Activated CD4-positive, alpha-beta T cell treated with anti-CD3 and anti-CD28 coated beads for 48 hours (primary cell): ENCODE measurements around the gene PDYN.
A peak's percentile ranks its signal among the peaks of the same experiment; 100 is the strongest.
"Not testable (repeated sequence)": the region's sequence is repeated elsewhere in the genome, so short reads cannot be mapped to it uniquely, and the experiment has no call there.

Experiments used
- DNase-seq: peaks from one replicate; pipeline ENCODE4 v3.0.0-alpha.2; 2020

Gene PDYN

DNA sequence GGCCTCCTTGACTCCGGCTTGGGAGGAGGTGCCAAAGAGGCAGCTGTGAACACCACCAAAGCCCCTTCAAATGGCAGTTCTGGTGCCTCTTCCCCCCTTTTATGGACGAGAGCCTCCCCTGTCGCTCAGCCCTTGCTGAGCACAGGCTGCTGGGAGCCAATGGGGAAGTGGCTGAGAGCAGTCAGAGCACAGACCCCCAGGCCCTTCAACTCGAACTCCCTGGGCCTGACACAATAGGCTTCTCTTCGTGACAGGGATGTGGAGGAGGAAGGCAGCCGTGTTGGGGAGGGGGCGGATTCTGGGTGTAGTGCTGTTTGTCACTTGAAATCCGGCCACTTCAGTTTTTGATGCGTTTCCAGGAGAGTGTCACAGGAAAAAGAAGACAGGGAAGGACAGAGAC, at the start of gene PDYN:
Gene PDYN, minus strand, starts transcription at position 73 of the 400 bp plus-strand sequence. CDS start 10,974 bp downstream, outside the sequence.
- no peak for DNase-seq

DNA sequence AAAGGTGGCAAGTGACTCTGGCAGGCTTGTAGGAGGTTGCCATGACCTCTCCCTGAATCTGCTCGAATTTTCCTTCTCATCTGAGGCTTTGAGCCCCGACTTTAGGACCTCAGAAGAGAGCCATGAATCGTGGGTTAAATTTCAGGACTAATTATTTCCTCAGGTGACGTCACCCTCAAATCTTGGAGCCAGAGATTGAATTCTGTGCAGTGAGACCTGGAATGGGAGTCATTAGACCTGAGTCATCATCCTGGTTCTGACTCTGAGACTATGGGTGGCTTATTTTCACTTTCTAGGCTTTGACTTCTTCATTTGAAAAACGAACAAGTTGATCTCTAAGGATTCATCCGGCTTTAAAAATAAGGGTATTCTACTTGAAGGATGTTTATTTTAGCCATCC, 48.5 kb upstream of the PDYN start:
- DNase-seq, result no peak

DNA sequence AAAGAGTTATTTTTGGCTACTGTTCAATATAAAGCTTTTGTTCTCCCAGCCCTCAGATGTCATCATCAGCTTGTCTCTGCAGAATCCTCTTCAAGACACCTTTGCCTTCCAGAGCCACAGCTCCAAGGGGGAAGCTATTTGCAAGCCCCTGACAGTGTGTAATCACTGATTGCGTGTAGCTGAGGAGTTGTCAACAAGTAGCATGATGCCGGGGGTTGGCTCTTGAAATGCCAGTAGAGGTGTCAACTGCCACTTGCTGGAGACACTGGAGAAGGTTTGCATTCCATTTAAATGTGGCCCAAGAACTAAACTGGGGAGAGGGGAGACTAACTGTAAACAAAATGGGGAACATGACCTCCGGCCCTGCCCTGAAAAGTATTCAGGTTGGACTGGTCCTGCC, 44.3 kb upstream of the PDYN start:
- no peak for DNase-seq

DNA sequence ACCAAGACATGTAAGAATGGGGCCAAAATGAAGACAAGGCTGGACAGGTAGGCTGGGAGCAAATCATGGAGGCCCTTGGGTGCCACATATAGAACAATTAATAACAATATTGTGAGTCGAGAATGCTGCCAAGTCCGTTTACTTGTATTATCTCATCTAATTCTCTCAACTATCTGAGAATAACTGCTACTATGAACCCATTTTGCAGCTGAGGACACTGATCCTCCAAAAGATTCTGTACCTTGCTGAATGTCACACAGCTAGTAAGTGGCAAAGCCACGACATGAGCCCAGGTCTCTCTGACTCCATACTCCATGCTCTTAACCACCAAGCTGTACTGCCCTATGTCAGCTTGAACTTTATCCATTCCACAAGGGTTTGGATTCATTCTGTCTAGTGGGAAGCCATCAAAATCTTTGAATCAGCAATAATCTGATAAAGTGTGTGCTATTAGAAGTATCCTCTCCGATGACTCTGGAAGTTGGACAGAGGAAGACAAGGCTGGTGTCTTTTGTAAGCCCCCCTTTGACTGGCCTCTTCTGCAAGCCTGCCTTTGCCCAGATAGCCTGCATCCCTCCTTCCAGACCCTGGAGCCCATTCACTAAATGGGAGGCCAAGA, 43.5 kb upstream of the PDYN start:
- no peak for DNase-seq

DNA sequence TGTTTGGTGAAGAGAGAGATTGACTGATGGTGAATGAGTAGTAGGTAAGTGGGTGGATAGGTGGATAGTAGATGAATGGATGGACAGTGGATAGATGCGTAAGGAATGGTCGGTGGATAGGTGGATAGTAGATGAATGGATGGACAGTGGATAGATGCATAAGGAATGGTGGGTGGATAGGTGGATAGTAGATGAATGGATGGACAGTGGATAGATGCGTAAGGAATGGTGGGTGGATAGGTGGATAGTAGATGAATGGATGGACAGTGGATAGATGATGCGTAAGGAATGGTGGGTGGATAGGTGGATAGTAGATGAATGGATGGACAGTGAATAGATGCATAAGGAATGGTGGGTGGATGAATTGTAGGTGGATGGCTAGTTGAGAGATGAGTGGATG, 42.5 kb upstream of the PDYN start:
- DNase-seq, result not testable (repeated sequence)

DNA sequence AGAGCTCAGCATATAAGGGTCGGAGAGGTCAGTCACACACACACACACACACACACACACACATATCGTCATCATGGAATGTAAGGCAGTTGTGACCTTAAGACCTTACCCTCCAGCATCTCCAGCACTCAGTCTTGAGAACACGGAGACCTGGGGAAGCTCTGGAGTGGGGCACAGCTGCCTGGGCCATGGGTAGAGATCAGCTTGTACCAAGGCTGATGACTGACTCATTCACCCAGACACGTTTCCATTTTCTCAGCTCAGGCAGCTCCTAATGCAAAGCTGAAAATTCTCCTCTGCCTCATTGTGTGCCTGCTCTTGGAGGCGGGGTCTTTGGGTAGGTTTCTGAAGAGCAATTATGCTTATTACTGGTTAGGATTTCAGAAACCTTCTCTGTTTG, 38.3 kb upstream of the PDYN start:
- DNase-seq, result no peak

DNA sequence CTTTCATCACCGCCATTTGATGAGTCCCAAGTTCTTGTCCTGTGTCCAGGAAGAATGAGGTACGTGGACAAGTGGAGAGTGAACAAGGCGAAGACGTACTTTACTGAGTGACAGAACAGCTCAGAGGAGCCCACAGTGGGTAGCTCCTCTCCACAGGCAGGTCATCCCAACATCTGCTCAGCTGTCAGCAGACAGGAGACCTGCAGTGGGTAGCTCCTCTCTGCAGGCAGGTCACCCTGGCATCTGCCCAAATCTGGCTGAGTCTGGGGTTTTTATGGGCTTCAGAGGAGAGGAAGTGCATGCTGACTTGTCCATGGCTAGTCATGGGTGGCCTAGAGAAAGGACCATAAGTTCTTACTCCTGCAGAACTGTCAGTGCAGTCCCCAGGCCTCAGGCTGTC, 32.7 kb upstream of the PDYN start:
- DNase-seq, result no peak

DNA sequence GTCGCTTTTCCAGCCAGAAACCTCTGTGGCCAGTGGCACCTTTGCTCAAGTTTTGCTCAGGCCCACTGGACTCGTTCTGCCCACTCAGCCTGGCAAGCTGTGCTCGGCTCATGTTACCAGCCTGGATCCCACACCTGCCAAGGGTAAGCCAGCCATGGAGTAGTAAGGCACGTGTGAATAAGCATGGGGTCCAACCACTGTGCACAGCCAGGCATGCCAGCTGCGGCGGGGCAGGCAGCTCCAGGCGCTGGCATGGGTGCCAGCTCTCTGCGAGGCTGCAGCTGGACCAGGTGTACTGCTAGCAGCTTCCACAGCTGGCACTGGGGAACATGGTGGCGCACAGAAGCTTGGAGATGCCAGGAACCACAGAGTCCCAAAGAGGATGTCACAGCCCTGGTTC, 32.1 kb upstream of the PDYN start:
- DNase-seq, result no peak

DNA sequence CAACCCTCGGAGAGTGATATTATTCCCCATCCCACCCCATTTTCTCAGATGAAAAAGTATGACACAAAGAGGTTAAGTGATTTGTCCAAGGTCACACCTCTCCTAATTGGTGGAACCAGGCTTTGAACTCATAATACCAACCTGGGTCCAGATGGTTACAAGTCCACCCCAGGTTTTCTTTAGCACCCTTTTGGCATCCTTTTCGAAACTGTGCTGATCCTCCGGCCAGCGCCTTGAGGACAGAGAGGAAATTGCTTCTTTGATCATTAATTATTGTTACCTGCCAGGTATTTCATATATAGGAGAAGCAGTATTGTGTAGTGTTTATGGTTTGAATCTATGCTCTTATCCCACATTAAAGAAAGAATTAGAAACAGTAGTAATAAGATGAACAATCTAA, 29.3 kb upstream of the PDYN start:
- no peak for DNase-seq

DNA sequence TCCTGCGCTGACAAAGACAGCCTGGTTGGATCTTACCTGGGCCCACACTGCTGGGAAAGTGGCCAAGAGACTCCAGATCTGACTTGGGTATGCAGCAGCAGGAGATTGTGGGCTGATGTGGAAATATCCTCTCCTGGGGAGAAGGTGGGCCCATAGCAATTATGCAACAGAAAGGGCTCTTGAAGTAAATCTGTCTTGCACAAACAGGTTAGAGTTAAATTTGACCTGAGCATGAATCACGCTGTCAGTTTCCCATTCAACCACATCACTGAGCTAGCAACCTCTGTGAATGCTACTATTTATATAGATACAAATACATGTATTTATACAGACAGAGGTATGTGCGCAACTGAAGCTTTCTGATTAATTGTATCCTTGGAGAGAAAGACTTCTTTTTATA, 28.3 kb upstream of the PDYN start:
- no peak for DNase-seq

DNA sequence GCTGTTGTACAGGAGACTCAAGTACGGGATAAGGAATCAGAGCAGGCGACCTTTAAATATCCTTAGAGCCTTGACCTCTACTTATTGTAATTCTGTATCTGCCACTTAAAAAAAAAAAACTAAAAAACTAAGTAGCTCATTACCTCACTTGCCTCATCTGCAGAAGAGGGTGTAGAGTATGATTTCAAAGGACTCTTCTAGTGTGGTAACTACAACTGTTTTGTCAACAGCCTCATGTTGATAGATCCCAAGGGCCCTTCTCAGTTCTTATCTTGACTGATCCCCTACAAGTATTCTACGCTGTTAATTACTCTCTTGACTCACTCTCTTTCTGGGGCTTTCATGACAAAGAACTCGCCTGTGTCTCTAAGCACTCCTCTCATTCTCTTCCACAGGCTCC, 16.7 kb upstream of the PDYN start:
- DNase-seq, result no peak

DNA sequence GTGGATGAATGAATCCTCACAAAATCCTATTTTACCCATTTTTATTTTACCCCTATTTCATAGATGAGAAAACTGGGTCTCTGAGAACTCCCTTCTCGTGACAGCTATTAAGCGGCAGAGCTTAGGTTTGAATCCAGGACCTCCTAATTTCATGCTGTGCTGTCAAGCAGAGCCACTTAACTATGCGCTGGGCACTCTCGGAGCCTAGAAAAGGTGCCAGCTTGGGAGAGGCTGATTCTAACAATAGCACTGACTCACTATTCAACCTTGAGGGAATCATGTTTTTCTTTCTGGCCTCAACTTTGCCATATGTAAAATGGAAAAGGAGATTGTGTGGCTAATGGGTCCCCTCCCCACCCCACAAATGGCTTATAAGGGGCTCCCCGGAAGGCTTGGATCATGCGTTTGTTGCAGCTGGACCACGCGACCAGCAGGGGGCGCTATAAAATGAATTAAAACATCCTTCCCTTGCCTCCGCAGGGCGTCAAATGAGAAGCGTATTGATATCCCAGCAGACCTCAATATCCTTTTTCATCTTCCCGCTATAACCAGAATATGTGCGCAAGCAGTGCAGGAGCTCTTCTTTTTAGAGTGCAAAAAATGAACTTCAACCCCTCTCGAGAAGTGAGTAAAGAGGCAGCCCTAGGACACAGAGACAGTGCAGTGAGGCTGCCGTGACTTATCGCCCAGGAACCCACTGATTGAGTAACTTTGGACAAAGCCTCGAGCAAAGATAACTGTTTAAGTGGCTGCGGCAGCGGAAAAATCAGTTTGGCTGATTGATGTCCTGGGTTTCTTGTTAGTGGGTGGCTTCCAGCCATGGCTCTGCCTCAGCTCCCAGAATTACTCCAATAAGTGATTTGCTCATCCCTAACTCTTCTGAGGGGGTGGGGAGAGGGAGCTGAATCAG, 12.8 kb upstream of the PDYN start:
- DNase-seq, result peak; percentile 53

DNA sequence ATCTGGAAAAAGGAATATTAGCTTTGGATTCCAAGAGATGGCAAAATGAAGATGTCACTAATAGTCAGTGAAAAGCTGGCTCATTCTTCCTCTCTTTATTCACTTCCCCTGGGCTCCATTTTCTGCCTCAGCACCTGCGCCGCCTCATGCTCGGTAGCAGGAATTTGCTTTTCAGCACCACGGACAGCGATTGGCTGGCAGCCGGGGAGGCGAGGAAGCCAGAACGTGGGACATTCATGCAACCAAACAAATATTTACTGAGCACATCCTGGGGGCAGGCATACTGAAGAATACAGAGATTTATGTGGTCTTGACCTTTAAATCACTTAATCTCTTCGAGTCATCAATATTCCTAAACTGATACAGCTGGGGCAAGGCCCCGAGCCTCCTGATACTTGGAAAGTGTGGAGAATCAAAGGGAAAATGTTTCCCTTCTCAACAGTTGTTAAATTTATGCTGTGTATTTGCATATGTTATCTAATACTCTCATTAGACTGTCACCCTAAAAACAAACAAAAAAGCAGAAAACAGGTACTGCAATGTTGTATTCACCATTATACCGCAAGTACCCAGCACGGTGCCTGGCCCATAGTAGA, 12.1 kb upstream of the PDYN start:
- peak; percentile 78 for DNase-seq

DNA sequence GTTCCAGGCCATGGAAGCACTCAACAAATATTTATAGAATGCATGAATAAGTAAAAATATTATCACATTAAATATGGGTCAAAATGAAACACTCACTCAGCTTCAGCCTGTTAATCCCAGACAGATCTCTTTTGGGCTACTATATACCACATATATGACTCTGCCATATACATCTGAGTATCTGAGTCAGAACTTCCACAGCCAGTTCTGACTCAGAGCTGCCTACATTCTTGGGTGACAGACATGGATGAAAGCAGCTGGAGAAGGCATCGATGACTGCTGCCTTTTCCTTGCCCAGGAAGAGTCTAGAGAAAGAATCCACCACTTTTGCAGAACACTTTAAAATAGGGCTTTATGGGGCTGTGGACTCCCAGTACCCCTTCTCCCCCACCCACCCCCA, 11.5 kb upstream of the PDYN start:
- DNase-seq, result peak; percentile 40

DNA sequence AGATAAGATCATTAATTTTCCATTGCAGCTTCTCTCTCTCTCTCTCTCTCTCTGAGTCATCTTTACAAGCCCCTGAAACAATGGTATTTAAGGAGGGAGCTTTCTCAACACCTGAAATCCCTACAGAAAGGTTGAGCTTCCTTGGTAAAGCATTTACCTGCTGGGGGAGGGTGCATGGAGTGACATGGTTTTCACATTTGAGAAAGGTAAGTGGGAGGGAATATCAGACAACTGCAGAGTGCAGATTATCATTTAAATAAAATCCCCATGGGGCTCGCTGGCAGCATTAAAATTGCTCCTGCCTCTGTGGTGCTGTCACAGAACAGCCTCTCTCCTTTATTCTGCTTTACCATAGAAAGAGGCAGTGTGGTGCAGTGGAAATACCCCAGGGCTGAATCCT, 10.3 kb upstream of the PDYN start:
- no peak for DNase-seq

DNA sequence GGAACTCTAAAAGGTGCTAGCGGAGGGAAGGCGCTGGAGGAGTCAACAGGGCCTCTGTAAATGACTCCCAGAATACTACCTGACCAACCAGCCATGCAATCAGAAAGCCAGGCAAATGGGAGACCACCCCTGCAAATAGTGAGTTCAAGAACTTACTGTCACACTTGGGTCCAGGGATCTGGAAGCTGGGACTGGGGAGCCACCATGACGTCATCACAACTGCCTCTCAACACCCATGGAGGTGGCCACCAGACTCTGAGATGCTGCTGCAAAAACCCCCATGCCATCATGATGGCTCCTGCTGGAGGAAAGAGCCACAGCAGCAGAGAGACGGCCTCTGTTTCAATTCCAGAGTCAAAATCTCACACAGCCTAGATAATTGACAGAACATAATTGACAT, 8.5 kb upstream of the PDYN start:
- DNase-seq, result no peak

DNA sequence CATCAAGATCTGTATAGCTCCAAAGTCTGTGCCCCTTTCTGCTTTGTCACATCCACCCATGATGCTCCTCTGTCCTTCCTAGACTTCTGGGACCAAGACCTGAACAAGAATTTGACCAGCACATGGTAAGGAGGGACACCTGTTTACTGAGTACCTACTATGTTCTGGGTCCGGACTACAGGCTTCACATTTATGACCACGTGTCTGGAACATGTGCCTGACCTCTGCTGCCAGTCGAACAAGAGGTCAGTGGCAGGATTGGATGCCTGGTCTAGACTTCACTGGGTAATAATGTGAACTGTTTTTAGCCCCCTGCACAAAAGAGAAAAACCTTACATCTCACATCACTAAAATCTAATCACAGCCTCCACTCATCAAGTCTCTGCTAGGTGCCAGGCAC, 7.3 kb upstream of the PDYN start:
- DNase-seq, result no peak

DNA sequence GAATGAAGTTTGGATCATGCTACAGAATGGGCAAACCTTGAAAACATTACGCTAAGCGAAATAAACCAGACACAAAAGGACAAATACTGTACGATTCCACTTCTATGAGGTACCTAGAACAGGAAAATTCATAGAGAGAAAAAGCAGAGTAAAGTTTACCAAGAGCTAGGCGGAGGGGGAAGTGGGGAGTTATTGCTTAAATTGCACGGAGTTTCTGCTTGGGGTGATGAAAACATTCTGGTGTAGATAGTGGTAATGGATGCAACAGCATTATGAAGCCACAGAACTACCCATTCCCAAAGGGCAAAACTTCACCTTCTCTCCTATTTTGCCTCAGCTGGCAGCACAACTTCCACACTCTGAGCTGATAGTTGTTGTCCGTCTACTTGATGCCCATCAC, 6.4 kb upstream of the PDYN start:
- no peak for DNase-seq

DNA sequence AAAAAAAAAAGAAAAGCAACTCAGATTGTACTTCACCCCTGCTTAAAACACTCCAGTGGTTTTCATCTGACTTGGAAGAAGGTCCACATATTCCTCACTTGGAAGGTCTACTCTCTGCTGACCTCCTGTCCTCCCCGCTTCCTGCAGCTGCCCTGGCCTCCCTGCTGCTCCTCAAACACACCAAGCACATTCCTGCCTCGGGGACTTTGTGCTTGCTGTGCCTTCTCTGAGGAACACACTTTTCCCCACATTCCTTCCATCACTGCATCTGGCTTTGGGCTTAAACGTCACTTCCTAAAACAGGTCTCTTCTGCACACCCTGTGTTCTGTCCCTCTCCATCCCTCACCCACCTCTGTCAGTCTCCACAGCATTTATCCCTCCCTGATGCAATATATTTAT, 4.9 kb upstream of the PDYN start:
- DNase-seq, result no peak

DNA sequence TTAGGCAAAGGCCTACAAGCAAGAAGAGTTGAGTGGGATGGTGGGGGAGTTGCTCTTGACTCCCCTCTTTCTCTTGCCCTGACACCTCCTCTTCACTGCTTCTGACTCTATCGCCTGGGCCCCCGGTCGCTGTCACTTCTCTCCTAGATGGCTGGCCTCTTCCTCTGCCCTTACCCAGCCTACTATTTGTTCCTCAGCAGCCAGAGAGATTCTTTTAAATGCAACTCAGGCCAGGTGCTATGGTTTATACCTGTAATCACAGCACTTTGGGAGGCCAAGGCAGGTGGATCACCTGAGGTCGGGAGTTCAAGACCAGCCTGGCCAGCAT, 4.3 kb upstream of the PDYN start:
- DNase-seq, result no peak

DNA sequence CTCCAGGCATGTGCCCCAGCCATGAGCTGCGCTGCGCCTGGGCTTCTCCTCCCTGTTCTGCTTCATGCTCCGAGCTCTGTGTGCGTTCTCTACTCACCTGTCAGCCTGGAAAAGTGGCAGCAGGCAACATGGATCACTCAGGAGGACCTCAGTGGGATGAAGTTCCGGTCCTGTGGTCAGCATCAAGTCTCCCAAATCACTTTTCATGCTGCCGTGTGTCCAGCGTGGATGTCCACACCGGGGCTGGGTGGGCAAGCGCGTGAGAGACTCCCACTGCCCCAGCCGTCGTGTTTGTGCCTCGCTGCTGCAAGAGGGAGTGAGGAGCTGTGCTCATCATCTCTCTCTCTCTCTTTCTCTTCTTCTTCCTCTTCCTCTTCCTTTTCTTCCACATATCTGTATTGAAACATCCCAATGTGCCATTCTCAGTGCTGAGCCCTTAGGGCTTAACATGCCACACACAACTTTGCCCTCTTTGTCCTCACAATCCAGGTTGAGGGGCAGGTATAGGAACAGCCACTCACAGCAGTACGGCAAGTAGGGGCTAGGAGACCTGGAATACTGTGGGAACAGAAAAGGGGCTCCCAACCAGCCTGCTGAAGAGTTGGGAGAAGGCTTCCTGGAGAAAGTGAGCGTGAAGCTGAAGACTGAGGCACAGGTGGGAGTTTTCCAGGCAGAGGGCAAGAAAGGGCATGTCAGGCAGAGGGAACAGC, 3.8 kb upstream of the PDYN start:
- DNase-seq, result no peak

DNA sequence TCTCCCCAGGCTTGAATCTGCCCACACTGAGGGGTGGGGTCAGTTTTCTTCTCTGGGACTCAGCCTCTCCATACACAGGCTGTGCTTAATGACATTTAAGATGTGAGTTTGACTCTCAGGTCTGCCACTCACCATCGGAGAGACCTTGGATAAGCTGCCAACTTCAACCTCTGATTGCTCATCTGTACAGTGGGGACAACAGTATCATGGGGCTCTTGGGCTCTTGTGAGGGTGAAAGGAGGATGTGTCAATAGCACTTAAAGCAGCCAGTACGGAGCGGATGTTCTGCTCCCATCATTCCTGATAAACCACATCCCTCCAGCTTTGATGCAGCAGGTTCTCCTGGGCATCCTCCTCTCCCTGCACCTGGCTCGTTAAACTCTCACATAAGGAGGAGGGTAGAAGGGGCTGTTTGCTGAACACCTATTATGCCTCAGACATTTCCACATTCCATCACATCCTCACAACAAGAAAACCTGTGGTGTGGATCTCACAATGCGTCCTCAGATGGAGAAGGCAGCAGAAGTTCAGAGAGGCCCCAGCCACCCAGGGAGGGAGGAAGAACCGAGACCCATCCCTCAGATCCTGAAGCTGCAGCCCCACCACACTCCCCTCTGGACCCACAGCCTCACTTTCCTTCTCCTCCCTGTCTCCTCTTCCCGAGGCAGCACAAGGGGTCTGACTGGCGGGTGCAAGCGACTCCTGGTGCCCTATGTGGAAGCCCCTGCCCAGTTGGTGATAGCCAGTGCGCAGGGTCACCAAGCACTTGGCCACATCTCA, 1.9 kb upstream of the PDYN start:
- no peak for DNase-seq

DNA sequence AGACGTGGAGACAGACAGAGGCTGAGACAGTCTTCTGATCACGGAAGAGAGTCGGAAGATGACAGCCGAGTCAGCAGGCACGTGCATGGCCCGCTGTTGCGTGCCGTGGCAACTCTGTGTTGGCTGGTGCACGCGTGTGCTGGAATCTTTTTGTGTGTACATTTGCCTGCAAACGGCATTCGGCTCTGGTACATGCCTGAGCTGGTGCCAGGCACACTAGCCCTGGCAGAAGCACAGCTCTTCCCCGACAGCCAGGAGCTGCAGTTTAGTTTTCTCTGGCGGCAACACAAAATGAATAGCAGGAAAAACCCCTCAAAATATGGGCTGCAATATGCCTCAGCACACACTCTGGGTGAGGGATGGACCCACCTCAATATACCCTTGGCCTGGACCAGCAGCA, 769 bp upstream of the PDYN start:
- no peak for DNase-seq
